ENCODE results near the gene PPM1L.

DNA sequence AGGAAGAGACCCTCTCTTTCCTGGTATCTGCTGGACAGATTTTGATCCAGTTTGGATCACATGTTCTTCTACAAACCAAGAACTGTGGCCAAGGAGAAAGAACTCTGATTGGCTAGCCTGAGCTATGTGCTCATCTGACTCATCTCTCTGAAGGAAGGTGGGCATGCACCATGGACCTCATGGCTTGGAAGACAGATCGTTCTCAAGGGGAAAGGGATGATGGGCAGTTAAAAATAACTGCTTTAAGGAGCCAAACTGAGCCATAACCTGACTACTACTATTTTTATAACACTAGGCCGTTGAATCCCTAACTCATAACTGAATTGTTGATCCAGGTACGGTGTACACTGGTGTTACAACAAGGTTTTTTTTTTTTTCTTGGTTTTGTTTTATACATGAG, 236.7 kb downstream of the PPM1L start:
- TF ChIP-seq, protein P1, sequence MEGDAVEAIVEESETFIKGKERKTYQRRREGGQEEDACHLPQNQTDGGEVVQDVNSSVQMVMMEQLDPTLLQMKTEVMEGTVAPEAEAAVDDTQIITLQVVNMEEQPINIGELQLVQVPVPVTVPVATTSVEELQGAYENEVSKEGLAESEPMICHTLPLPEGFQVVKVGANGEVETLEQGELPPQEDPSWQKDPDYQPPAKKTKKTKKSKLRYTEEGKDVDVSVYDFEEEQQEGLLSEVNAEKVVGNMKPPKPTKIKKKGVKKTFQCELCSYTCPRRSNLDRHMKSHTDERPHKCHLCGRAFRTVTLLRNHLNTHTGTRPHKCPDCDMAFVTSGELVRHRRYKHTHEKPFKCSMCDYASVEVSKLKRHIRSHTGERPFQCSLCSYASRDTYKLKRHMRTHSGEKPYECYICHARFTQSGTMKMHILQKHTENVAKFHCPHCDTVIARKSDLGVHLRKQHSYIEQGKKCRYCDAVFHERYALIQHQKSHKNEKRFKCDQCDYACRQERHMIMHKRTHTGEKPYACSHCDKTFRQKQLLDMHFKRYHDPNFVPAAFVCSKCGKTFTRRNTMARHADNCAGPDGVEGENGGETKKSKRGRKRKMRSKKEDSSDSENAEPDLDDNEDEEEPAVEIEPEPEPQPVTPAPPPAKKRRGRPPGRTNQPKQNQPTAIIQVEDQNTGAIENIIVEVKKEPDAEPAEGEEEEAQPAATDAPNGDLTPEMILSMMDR (IDR thresholded peaks at IDR 0.05): no peak
- TF ChIP-seq POLR2AphosphoS5 (IDR thresholded peaks at IDR 0.05; ENCODE audit: insufficient read depth in 1 of 2, low read depth in 1 of 2): no peak
- no peak for TF ChIP-seq POLR2A (IDR thresholded peaks at IDR 0.05)

Data from vagina (tissue), 2 donors.